Hepatocyte (in vitro differentiated cells): ENCODE data around the gene FAF1. TPM values are rescaled to one million over a fixed set of nuclear protein-coding genes. Genes with fewer than 3 reads are reported as not detected.
"Not testable (repeated sequence)": the region's sequence is repeated elsewhere in the genome, so short reads cannot be mapped to it uniquely, and the experiment has no call there.

Source experiments
- DNase-seq: peaks from one replicate; pipeline ENCODE4 v3.0.0-alpha.2; 2016; ENCODE audit warnings: low spot score
- H2AFZ ChIP-seq: fragments of 200-600 bp; sonication (generic); 2 replicates; pipeline ENCODE4 v1.6.0; 2016; ENCODE audit warnings: antibody characterized with exemption, mild to moderate bottlenecking
- H3K27ac ChIP-seq: fragments of 200-600 bp; sonication (generic); 2 replicates; pipeline ENCODE4 v1.5.1; 2016; ENCODE audit warnings: mild to moderate bottlenecking
- H3K27me3 ChIP-seq: fragments of 200-600 bp; sonication (generic); 2 replicates; pipeline ENCODE4 v1.6.1; 2016
- H3K36me3 ChIP-seq: fragments of 200-600 bp; sonication (generic); replicated peaks from 2 replicates; pipeline ENCODE4 v1.5.1; 2016; ENCODE audit warnings: low read depth; ENCODE audit not compliant: insufficient read depth
- H3K4me1 ChIP-seq: fragments of 200-600 bp; sonication (generic); 2 replicates; pipeline ENCODE4 v1.5.1; 2016; ENCODE audit warnings: mild to moderate bottlenecking, moderate library complexity; ENCODE audit not compliant: insufficient read depth
- H3K4me2 ChIP-seq: fragments of 200-600 bp; sonication (generic); 2 replicates; pipeline ENCODE4 v1.6.0; 2016
- H3K4me3 ChIP-seq: fragments of 200-600 bp; sonication (generic); 2 replicates; pipeline ENCODE4 v1.5.1; 2016; ENCODE audit warnings: mild to moderate bottlenecking
- H3K79me2 ChIP-seq: fragments of 200-600 bp; sonication (generic); 2 replicates; pipeline ENCODE4 v1.6.0; 2017; ENCODE audit warnings: mild to moderate bottlenecking
- H3K9me2 ChIP-seq: fragments of 200-600 bp; sonication (generic); replicated peaks from 2 replicates; pipeline ENCODE4 v1.6.0; 2017; ENCODE audit warnings: mild to moderate bottlenecking; ENCODE audit not compliant: insufficient read depth
- H3K9me3 ChIP-seq: fragments of 200-600 bp; sonication (generic); 2 replicates; pipeline ENCODE4 v1.5.1; 2016; ENCODE audit warnings: low read depth, mild to moderate bottlenecking
- H4K20me1 ChIP-seq: fragments of 200-600 bp; sonication (generic); 2 replicates; pipeline ENCODE4 v1.6.0; 2016; ENCODE audit warnings: mild to moderate bottlenecking; ENCODE audit not compliant: insufficient read depth, poor library complexity, severe bottlenecking
- CTCF ChIP-seq: fragments of 200-600 bp; sonication (generic); IDR thresholded peaks from 2 replicates; pipeline ENCODE4 v1.5.1; 2016; ENCODE audit warnings: antibody characterized with exemption, mild to moderate bottlenecking; ENCODE audit not compliant: poor library complexity
- EZH2 ChIP-seq: fragments of 200-600 bp; sonication (generic); IDR thresholded peaks from 2 replicates; pipeline ENCODE4 v1.6.1; 2016; ENCODE audit warnings: antibody characterized with exemption, mild to moderate bottlenecking, borderline replicate concordance
- EZH2phosphoT487 ChIP-seq: fragments of 200-600 bp; sonication (generic); IDR thresholded peaks from one replicate; pipeline ENCODE4 v1.6.1; 2018; ENCODE audit warnings: antibody characterized with exemption, mild to moderate bottlenecking, low read depth, moderate library complexity; ENCODE audit not compliant: unreplicated experiment, severe bottlenecking
- WGBS: methylation state at CpG from one replicate; pipeline ENCODE4 v1.1.6; 2016; ENCODE audit warnings: low lambda C conversion rate; ENCODE audit errors: missing lambda C conversion rate; 5-methylcytosine and 5-hydroxymethylcytosine counted together
- polyA plus RNA-seq: library from polyadenylated mRNA; unstranded; fragments of >200 nt; fragmentation: Nextera tagmentation; extraction: Ambion mirVana; gene quantifications from 2 replicates; pipeline ENCODE4 v1.2.1, GENCODE V29; 2016
- total RNA-seq: library from RNA; depleted of rRNA; stranded (reverse); fragments of >200 nt; gene quantifications from 2 replicates; pipeline ENCODE4 v1.2.3, GENCODE V29; 2014

FAF1 gene
- total and polyA plus RNA-seq, 2 experiments from 2014 or later = 25.7 to 35.5 TPM

GRCh38 chr1:50878434-50878833 lies 81.6 kb downstream of the FAF1 start:
- Histone ChIP-seq H3K4me3 (no peak overlapping the region), H3K9me3 (no peaks in the 10 kb centered on the region), H3K4me1 (no peaks in the 10 kb centered on the region), H3K9me2 (no peaks in the 10 kb centered on the region), H3K4me2 (no peak overlapping the region), H3K27ac (no peak overlapping the region), H4K20me1 (no peaks in the 10 kb centered on the region), H2AFZ (no peak overlapping the region), H3K79me2 (peaks cover 29% of the 10 kb centered on the region), H3K36me3 (no peaks in the 10 kb centered on the region), H3K27me3 (no peaks in the 10 kb centered on the region)
- DNase-seq = no peak
- TF ChIP-seq CTCF = no peak
- no peak for TF ChIP-seq EZH2phosphoT487

GRCh38 chr1:50877641-50878040 lies 82.4 kb downstream of the FAF1 start:
- Histone ChIP-seq H3K79me2 (peaks cover 32% of the 10 kb centered on the region), H4K20me1 (no peaks in the 10 kb centered on the region), H2AFZ (no peak overlapping the region), H3K36me3 (no peaks in the 10 kb centered on the region), H3K4me2 (no peak overlapping the region), H3K9me3 (no peaks in the 10 kb centered on the region), H3K4me1 (no peaks in the 10 kb centered on the region), H3K4me3 (no peak overlapping the region), H3K27ac (no peak overlapping the region), H3K9me2 (no peaks in the 10 kb centered on the region), H3K27me3 (no peaks in the 10 kb centered on the region)
- DNase-seq = no peak
- TF ChIP-seq CTCF (no peak), EZH2 (no peak), EZH2phosphoT487 (no peak)
- WGBS = 76% methylated on average over 1 of the region's 1 CpG

GRCh38 chr1:50873458-50874187 lies 86.4 kb downstream of the FAF1 start:
- Histone ChIP-seq H3K4me2 (peak overlapping the region; percentile 70), H3K27me3 (no peaks in the 10 kb centered on the region), H3K36me3 (no peaks in the 10 kb centered on the region), H3K27ac (no peak overlapping the region), H3K4me1 (no peaks in the 10 kb centered on the region), H4K20me1 (no peaks in the 10 kb centered on the region), H3K9me2 (no peaks in the 10 kb centered on the region), H3K4me3 (no peak overlapping the region), H3K9me3 (no peaks in the 10 kb centered on the region), H2AFZ (no peak overlapping the region), H3K79me2 (peaks cover 10% of the 10 kb centered on the region)
- TF ChIP-seq CTCF (peak; percentile 73), EZH2 (no peak)
- DNase-seq = peak; percentile 59
- 35% methylated on average over 5 of the region's 5 CpGs for WGBS

- not testable (repeated sequence) for H3K4me3 ChIP-seq, H3K4me2 ChIP-seq, H3K9me2 ChIP-seq, H3K36me3 ChIP-seq, H3K4me1 ChIP-seq, H2AFZ ChIP-seq, H3K27ac ChIP-seq, H3K9me3 ChIP-seq, H3K27me3 ChIP-seq, H4K20me1 ChIP-seq, DNase-seq
- WGBS = 100% methylated on average over 3 of the region's 3 CpGs
- H3K79me2 ChIP-seq = peaks cover 37% of the 10 kb centered on the region
Measured at GRCh38 chr1:50864845-50865244, 95.2 kb downstream of the FAF1 start.
